ENCODE results near the gene DAW1.
A peak's percentile ranks its signal among the peaks of the same experiment; 100 is the strongest.
"Not testable (repeated sequence)": the region's sequence is repeated elsewhere in the genome, so short reads cannot be mapped to it uniquely, and the experiment has no call there.

Gene DAW1, protein sequence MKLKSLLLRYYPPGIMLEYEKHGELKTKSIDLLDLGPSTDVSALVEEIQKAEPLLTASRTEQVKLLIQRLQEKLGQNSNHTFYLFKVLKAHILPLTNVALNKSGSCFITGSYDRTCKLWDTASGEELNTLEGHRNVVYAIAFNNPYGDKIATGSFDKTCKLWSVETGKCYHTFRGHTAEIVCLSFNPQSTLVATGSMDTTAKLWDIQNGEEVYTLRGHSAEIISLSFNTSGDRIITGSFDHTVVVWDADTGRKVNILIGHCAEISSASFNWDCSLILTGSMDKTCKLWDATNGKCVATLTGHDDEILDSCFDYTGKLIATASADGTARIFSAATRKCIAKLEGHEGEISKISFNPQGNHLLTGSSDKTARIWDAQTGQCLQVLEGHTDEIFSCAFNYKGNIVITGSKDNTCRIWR

DNA sequence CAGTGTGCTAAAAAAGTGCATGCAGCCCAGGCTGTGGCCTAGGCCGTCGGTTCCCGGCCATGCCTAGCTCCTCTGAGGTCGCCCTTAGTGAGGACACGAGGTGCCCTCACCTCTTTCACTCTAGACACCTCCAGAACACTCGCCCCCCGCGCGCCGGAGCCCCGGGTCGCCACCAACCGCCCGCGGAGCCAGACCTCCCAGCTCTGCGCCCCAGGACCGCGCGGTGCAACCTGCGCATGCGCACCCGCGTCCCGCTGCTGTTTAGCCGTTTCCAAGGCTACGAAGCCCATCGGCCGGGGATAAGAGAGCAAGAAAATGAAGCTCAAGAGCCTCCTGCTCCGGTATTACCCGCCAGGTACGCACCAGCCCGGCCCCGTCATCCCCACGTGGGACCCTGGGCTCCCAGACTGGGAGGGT is at the start of gene DAW1:
Gene DAW1, plus strand, starts transcription at position 257 of the 417 bp plus-strand sequence. Its CDS starts 59 bp downstream, at position 316.
- DNase-seq (ENCODE audit: low read depth): peak; percentile 13

DNA sequence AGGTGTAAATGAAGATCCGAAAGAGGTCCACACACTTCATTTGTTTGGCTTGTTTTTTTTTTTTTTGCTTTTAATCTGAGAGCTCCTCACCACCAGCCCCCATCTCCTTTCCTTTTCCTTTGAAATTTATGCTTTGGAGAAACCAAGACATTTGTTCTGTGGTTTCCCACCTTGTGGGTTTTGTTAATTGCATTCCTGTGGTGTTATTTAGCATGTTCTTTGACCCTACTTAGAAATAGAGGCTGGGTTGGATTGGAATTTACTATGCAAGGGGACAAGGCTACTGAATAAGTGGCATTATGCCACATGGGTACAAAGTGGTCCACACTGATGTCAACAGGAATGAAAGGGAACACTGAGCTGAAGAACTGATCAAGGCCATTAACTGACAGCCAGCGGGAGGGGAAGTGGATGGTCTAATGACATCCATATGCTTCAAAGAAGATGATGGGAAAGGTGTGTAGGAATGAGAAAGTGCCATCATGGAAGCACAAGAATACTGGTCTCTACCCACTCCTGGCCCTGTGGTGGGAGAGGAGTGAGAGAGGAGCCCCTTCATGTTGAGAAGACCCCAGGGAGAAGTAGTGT is 48.9 kb upstream of the DAW1 start:
- DNase-seq (ENCODE audit: low read depth): no peak

- no peak for DNase-seq (ENCODE audit: low read depth)
Measured at GRCh38 chr2:227823922-227824321, 47.5 kb upstream of the DAW1 start.

GRCh38 chr2:227824711-227825110 is 46.7 kb upstream of the DAW1 start:
- DNase-seq (ENCODE audit: low read depth): no peak

- DNase-seq (ENCODE audit: low read depth): no peak
Measured at GRCh38 chr2:227826019-227826521, 45.4 kb upstream of the DAW1 start.

DNA sequence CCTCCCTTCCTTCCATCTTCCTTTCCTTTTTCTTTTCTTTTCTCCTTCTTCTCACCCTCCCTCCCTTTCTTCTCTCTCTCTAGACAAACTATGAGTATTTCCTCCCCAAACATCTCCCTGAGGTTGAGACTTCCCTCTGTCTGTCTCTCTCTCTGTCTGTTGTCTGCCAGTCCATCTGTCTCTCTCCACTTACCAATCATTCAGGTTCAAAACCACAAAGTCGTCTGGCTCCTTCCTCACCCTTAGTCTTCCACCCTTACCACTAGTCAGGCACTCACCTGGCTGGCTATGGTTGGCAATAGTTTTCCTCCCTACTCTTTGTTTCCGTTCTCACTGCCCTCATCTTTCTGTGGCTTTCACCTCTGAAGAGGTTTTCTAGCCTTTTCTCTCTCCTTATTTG is 44.9 kb upstream of the DAW1 start:
- no peak for DNase-seq (ENCODE audit: low read depth)

DNA sequence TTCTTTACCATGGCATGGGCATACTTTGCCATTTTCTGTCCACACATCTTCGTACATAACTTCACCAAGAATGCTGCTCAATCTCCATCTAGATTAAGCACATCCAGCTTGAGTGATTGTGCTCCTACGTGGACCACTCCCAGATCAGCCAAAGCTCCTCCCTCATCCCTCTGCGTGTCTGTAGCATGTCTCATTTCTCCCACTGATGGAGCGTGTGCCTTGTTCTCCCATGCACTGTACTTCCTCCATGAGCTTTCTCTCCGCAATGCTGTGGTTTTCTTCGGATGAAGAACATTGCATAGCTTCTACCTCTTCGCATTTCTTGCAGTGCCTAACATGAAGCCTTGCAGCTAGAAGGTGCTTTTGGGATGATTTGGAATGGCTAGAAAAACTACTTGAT is 44.3 kb upstream of the DAW1 start:
- DNase-seq (ENCODE audit: low read depth): no peak

- no peak for DNase-seq (ENCODE audit: low read depth)
Measured at GRCh38 chr2:227828477-227828912, 42.9 kb upstream of the DAW1 start.

DNA sequence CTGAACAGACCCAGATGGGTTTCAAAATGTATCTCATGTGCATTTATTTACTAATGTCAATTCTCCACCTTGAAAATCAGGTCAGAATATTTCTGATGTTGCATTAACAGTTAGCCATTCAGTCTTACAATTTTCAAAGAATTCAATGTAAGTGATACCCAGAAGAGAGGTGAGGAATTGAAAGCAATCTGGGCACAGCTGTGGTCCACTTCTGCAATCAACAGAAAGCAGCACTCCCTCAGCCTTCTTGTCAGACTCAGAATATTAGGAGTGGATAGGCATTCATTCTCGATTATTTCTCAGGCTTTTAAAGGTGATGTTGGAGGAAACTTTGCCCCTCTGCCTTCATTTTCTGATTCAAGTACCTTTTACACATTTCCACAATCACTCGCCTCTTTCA is 42.1 kb upstream of the DAW1 start:
- DNase-seq (ENCODE audit: low read depth): no peak

GRCh38 chr2:227834423-227834822 is 37.0 kb upstream of the DAW1 start:
- no peak for DNase-seq (ENCODE audit: low read depth)

- no peak for DNase-seq (ENCODE audit: low read depth)
Measured at GRCh38 chr2:227834916-227835650, 36.3 kb upstream of the DAW1 start.

GRCh38 chr2:227839339-227840129 is 31.9 kb upstream of the DAW1 start:
- DNase-seq (ENCODE audit: low read depth): not testable (repeated sequence)

DNA sequence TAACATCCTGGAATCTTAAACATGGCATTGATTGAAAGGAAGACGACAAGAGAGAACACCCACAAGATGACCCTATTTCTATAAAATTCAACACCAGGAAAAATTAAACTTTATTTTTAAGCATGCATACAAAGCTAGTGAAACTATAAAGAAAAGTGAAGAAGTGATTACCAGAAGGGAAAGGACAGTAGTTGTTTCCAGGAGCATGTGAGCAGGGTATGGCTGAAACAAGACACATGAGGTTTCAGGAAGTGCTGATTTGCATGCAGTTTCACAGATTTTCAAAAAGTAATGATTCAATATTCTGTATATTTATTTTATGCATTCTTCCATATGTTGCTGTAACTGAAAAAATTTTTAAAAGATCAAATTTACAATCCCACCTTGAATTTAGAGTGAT is 24.6 kb upstream of the DAW1 start:
- no peak for DNase-seq (ENCODE audit: low read depth)

DNA sequence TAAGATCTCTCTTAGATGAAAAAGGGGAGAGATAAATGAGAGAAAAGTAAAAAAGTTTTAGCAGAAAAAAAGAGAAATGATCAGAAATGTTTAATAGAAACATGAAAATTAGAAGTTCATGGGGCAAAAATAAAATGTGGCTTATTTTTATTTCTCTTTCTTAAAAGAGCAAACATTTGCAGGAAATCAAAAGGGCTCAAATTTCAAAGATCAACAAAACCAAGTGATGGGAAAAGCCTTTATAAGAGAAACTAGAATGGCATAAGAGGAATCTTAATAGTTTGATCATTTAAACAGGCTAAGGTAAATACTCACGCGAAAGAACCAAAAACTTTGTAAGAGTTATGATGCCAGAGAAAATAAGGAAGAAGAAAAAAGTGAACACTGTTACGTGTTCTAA is 23.3 kb upstream of the DAW1 start:
- DNase-seq (ENCODE audit: low read depth): no peak

DNA sequence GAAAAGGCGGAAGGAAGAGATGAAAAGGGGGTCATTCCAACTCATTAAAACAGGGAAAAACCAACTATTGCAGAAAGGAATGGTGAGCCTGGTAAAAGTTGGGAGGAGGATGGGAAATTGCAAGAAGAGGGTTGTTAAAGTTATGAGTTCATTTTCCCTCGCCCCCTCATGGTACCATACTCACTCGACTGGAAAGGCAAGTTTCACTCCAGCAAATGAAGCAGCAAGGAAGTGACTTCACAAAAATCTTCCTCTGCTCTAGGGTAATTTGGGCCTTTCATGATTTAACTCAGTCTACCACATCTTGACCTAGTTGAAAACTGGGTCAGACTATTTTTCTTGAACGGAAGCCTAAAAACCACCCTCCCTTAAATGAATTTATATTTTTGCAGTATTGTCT is 22.8 kb upstream of the DAW1 start:
- DNase-seq (ENCODE audit: low read depth): no peak

DNA sequence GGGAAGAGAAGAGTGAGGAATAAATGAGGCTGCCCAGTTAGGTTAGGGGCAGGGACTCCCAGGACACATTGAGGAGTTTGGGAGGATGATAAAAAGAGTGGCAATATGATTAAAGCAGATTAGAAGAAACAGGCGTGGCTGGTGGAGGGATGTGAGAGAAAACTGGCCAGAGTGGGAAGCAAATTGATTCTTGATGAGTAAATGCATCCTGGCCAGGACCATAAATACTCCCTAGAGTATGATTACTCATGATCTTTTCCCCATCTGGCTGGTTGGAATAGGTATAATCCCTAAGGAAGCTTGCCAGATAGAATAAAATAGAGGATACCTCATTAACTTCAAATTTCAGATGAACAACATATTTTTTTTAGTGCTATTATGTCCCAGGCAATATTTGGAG is 21.5 kb upstream of the DAW1 start:
- no peak for DNase-seq (ENCODE audit: low read depth)

DNA sequence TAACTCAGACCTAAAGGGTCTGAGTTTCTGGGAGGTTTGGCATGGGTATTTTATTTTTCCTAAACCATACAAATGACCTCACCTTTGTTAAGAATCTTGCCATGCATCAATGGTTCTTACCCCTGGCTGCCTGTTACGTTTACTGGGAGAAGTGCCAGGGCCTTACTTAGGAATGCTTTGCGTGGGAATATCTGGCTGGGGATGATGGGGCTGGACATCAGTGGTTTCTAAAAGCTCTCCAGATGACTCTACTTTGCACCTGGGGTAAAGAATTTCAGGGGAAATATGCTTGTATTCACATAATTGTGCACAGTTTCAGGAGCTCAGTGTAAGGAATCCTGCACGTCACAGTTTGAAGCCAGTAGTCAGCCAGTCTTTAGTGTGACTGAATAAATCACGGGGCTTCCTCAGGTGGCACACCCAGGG is 18.2 kb upstream of the DAW1 start:
- no peak for DNase-seq (ENCODE audit: low read depth)

GRCh38 chr2:227853765-227854271 is 17.6 kb upstream of the DAW1 start:
- DNase-seq (ENCODE audit: low read depth): no peak

GRCh38 chr2:227855440-227855839 is 16.0 kb upstream of the DAW1 start:
- no peak for DNase-seq (ENCODE audit: low read depth)

DNA sequence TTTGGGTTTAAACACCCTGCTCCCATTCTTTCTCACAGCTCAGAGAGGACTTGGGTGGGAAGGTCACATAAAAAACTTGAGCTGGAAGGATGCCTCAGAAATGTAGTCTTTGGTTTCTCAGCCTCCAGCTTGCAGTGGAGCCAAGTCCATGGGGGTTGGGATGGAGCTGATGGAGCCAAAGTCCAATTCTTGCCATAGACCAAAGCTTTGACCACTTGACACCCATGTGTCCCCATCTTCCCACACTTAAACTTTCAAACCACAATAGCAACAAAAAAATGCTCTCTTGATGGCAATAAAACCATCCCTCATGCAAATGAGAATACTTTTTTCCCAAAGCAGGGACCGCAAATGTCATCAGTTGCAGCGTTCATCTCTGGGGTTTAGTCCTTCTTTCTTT is 14.7 kb upstream of the DAW1 start:
- no peak for DNase-seq (ENCODE audit: low read depth)

DNA sequence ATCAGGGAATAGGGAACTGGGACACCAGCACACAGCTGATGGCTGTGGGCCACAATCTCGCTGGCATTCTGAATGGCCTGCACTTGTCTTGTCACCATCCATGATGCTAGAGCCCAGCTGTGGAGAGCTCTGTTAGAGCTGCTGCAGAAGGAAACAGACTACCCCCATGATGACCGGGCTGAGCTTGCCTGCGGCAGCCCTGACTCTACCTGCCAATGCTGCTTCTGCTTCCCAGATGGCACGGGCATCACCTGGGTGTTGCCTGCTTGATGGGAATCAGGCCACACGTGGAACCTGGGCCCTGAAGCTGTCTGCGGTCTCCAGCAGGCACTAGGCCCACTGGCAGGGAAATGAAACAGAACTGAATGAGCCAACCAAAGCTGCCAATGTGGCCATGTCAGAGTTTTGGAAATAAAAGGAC is 11.2 kb upstream of the DAW1 start:
- no peak for DNase-seq (ENCODE audit: low read depth)

DNA sequence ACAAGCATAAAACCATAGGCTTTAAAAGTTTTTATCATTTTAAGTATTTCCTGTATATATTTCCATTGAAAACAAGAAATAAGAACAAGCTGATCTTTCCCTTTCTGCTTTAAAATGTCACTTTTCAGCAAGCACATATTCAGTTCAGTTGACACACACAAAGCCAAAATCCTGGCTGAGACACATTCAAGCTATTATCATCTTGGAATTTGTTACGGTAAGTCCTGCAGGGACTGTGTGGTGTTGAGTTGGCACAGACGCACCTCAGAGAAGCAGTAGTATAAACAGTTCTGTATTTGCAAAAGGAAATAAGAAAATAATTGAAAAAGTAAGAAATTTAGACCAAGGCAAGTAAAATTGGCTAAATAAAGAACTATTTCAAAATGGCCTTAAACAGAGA is 10.4 kb upstream of the DAW1 start:
- no peak for DNase-seq (ENCODE audit: low read depth)
